Right ventricle myocardium superior (tissue), 1 donor: ENCODE data around the gene GPRASP3. TPM values are rescaled to one million over a fixed set of nuclear protein-coding genes. Genes with fewer than 3 reads are reported as not detected.

Source experiments
- ATAC-seq: fragments of 200-7000 bp; cut with Tn5 transposase; one replicate; pipeline ENCODE4 v1.9.1; 2020; ENCODE audit warnings: mild to moderate bottlenecking; ENCODE audit not compliant: poor library complexity
- DNase-seq: peaks from one replicate; pipeline ENCODE4 v3.0.0-alpha.2; 2020
- intact Hi-C: fragments of 100-400 bp; cut with DNase I; formaldehyde crosslinking; loops from one replicate; pipeline ENCODE4 v1.11.2; 2022
- total RNA-seq: library from RNA; stranded (reverse); fragmentation: NEBNext Ultra II Directional; extraction: Animal tissue kit (Norgen Biotek cat#: 25700); gene quantifications from one replicate; pipeline ENCODE4 v1.2.1, GENCODE V29; 2021
- donor health status: DM: no; HTN: yes; CAD: no; lungs with severe emphysema.

The GPRASP3 gene
- total RNA-seq, 1 donor from 2014 or later = 4.8 TPM

DNA sequence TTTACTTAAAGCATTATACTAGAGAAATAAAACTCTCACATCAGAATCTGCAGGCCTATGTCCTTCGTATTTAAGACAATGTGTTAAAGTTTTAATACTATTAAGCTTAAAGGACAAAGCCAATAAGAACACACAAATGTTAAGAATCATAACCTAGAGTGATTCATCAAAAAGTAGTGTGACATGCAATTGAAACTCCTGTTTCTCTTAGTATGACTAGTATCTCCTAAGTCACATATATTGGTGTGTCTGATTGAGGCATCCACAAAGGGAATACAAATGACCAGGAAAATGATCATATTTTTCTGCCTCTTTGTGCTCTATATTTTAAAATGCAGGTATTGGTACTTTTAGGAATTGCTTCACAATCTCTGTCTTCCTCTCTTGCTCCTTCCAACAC, 23.8 kb downstream of the GPRASP3 start:
- DNase-seq (no peak), ATAC-seq (no peak)
- intact Hi-C loops = no loop called here

DNA sequence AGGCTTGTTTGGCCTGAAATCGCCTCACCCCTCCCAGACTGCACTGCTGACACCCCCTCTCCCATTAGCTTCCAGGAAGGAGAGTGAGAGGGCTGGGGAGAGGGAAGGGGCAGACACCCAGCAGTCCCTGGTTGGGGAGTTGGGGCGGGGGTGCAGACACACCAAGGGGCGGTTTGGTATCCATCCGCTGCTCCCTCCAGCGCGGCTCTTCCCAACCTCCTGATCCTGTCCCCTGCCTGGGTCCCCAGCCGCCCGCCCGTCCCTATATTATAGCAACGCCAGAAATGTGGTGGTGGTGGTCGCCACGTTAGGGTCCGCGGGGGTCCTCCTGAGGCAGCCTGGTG, 24.9 kb downstream of the GPRASP3 start:
- DNase-seq = no peak
- ATAC-seq = no peak
- intact Hi-C loops = no loop called here

DNA sequence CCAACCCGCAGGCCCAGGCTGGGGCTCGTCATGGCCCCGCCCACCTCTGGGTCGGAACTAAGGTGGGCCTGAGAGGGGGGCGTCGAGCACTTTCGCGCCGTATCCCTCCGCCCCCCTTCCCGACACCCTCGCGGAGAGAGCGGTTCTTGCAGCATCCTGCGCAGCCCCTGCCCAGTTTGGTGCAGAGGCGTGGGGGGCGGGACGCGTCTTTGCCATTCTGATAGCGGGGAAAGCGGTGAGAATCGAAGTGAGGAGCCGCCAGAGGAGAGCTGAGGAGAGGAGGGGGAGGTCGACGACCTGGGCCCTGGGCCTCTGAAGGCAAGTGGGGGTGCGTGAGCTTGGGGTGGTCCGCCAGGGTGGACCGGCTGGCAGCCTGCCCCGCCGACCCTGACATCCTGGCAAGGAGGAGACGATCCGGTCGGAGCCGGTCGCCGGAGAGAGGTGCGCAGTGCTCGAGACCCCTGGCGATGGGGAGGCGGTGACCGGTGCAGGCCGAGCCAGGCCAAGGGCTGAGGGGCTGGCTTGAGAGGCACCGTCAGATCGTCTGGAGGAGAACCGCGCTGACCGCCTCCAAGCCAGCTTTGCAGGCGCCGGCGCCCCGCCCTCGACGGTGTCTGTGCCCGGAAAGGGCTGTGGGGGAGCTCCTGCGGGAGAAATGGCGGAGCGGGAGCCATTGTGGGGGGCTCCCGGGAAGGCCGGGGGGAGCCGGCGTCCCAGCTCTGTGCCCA, 25.5 kb downstream of the GPRASP3 start:
- ATAC-seq (peak; percentile 72), DNase-seq (peak; percentile 70)
- intact Hi-C loops = no loop called here

DNA sequence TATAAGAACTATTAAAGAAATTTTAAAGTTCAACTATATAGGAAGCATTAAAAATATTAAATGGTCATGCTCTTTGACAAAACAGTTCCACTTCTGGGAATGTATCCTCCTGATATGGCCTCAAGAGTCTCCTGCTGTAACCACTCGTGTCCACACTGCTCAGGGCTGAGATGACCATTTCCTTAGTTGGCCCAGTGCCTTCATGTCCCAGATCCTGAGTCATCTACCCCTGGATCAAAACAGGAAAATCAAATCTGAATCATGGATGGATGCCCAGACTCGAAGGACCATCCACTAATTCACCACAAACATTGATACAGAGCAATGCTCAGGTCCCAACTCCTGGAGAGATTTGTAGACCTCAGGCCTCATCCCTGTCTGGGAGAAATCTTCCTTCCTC, 44.7 kb downstream of the GPRASP3 start:
- intact Hi-C loops = no loop called here
- no peak for ATAC-seq
- DNase-seq = no peak

DNA sequence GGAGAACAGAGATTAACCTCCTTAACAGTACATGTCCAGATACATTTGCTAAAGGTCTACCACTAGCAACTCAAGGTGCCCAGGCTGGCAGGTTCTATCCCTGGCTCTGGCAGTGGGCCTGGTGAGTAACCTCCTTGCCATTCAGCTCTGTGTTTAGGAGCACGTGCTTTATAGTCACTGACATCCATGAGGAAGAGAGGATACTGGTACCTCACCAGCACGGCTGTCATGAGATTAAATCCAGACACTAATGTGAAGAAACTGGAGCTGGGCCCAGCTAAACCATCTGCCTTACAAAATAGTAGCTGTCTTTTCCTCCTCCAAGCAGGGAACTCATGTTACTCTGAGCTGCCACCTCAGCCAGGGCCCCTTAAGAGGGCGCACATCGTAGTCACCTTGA, 45.3 kb downstream of the GPRASP3 start:
- no peak for ATAC-seq
- intact Hi-C loops = no loop called here
- no peak for DNase-seq

DNA sequence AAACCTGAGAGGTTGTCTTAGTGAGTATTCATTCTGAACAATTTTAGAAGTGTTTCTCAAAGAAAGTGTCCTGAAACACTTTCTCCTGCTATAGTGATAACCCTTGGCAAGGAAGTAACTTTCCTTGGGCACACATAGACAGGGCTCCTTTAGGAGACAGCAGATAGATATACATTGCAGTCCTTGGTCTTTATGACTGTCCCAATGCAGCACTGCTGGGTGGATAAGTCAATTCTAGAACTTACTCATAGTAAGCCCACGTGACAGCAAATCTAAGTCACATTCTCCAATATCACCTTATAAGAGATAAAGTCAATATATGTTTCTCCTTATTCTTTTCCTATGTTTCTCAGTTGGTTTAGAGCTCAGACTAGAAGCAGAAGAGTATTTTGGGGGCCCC, 46.7 kb downstream of the GPRASP3 start:
- no peak for ATAC-seq

DNA sequence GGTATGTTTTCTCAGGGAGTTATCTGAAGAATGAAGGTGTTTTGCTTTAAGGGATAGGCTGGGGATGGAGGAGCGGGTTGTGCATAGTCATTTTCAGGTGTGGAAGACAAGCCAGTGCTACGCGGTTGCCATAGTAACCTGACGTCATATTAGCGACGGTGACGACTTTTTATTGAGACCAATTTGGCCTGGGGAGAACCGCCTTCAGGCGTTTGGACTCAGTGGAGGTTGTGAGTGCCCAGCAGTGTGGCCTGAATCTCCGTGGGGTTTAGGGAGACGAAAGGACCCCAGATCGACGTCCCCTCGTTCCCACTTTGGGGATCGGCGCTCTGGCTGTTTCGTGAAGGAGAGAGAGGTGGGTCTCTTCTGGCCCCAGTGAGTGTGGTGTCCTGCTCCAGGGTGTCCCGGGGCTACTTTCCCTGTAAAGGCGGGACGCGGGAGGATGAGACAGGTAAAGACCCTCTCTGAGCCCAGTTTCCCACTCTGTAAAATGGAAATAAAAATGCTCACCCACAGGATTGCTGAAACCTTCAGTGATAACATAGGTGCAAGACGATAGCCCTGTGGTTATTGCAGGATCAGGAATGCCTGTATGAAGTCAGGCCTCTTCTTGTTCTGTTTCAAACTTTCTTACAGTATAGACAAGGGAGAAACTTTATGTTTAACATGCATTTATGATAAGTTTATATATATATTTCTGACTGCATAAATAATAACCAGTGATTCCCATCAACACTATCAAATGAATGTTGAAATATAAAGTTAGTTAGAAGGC, 48.6 kb downstream of the GPRASP3 start:
- peak; percentile 94 for ATAC-seq
- peak; percentile 71 for DNase-seq
- intact Hi-C loops = no loop called here

More for the DNA sequence above, 46.7 kb downstream of the GPRASP3 start:
- intact Hi-C loops = no loop called here
- DNase-seq = no peak

Other genes with a start within 250 kb of the GPRASP3 start
- not detected for gene TCP11X2, start 248.9 kb upstream of the GPRASP3 start, total RNA-seq
- not detected for gene TMSB15A, start 204.0 kb upstream of the GPRASP3 start, total RNA-seq
- gene ARMCX5, start 121.2 kb upstream of the GPRASP3 start, total RNA-seq = 3.1 TPM
- gene GPRASP1, start 69.3 kb upstream of the GPRASP3 start, total RNA-seq = 3.8 TPM
- gene GPRASP2, start 8.3 kb upstream of the GPRASP3 start, total RNA-seq = 11.1 TPM
- gene RAB40AL, start 216.5 kb downstream of the GPRASP3 start, total RNA-seq = not detected